K562 (cell line): ENCODE data around the gene SH2D3A. TPM values are rescaled to one million over a fixed set of nuclear protein-coding genes. Genes with fewer than 3 reads are reported as not detected.

Experiments
- ARID3B ChIP-seq: fragments of 250-450 bp; sonication (Bioruptor Pico); IDR thresholded peaks from 2 replicates; pipeline ENCODE4 v1.4.0; 2020; ENCODE audit warnings: borderline replicate concordance
- BCOR ChIP-seq: fragments of 450-650 bp; IDR thresholded peaks from 2 replicates; pipeline ENCODE4 v1.6.1; 2016
- CBFB ChIP-seq: sonication (generic); formaldehyde crosslinking; IDR thresholded peaks from 2 replicates; pipeline ENCODE4 v1.4.0; 2020; ENCODE audit warnings: mild to moderate bottlenecking, missing genetic modification reagents
- COPS2 ChIP-seq: fragments of 450-650 bp; conservative IDR thresholded peaks from 2 replicates; pipeline ENCODE4 v1.6.1; 2016; ENCODE audit warnings: mild to moderate bottlenecking, moderate library complexity
- CTCFL ChIP-seq: IDR thresholded peaks from 2 replicates; pipeline ENCODE4 v1.6.1; 2011; ENCODE audit warnings: borderline replicate concordance, low read depth, mild to moderate bottlenecking, moderate library complexity, low read length; ENCODE audit not compliant: insufficient read depth, poor library complexity, severe bottlenecking
- FOXJ2 ChIP-seq: fragments of 200-800 bp; sonication (Bioruptor generic); IDR thresholded peaks from 2 replicates; pipeline ENCODE4 v1.6.1; 2016; ENCODE audit warnings: missing genetic modification characterization, missing compliant biosample characterization
- GATAD2B ChIP-seq: fragments of 450-650 bp; IDR thresholded peaks from 2 replicates; pipeline ENCODE4 v1.6.1; 2017; ENCODE audit warnings: mild to moderate bottlenecking, borderline replicate concordance
- HBP1 ChIP-seq: fragments of 450-650 bp; formaldehyde crosslinking; IDR thresholded peaks from 2 replicates; pipeline ENCODE4 v1.4.0; 2022; ENCODE audit warnings: missing genetic modification characterization
- HES1 ChIP-seq: fragments of 450-650 bp; IDR thresholded peaks from 2 replicates; pipeline ENCODE4 v1.6.1; 2016; ENCODE audit warnings: low read depth, mild to moderate bottlenecking, moderate library complexity
- IRF2 ChIP-seq: sonication (generic); formaldehyde crosslinking; IDR thresholded peaks from 2 replicates; pipeline ENCODE4 v1.8.1; 2022; ENCODE audit warnings: mild to moderate bottlenecking, missing genetic modification reagents
- KLF13 ChIP-seq: fragments of 450-650 bp; IDR thresholded peaks from 2 replicates; pipeline ENCODE4 v1.6.1; 2016; ENCODE audit warnings: missing genetic modification characterization, low read depth, mild to moderate bottlenecking, missing compliant biosample characterization, moderate library complexity, borderline replicate concordance
- LCOR ChIP-seq: sonication (generic); formaldehyde crosslinking; IDR thresholded peaks from 2 replicates; pipeline ENCODE4 v1.8.0; 2022; ENCODE audit warnings: mild to moderate bottlenecking, missing genetic modification reagents
- MXI1 ChIP-seq: IDR thresholded peaks from 2 replicates; pipeline ENCODE4 v1.6.1; 2011; ENCODE audit warnings: low read depth, mild to moderate bottlenecking, improper control_type of control experiment, low read length
- NCOA4 ChIP-seq: fragments of 450-650 bp; IDR thresholded peaks from 2 replicates; pipeline ENCODE4 v1.6.1; 2018; ENCODE audit warnings: mild to moderate bottlenecking; ENCODE audit not compliant: partially characterized antibody
- RFX7 ChIP-seq: fragments of 250-450 bp; sonication (Bioruptor Pico); IDR thresholded peaks from 2 replicates; pipeline ENCODE4 v1.5.1; 2021; ENCODE audit warnings: mild to moderate bottlenecking
- RUNX1 ChIP-seq: sonication (generic); IDR thresholded peaks from 2 replicates; pipeline ENCODE4 v1.6.1; 2016; ENCODE audit warnings: antibody characterized with exemption, low read depth
- SMARCE1 ChIP-seq: fragments of 450-650 bp; IDR thresholded peaks from 2 replicates; pipeline ENCODE4 v1.7.1; 2016; ENCODE audit warnings: mild to moderate bottlenecking
- TRIM28 ChIP-seq: fragments of 450-650 bp; IDR thresholded peaks from 2 replicates; pipeline ENCODE4 v1.6.1; 2017
- ZBTB12 ChIP-seq: fragments of 250-450 bp; sonication (Bioruptor Pico); IDR thresholded peaks from 2 replicates; pipeline ENCODE4 v1.4.0; 2020
- ZNF324 ChIP-seq: fragments of 250-450 bp; sonication (Bioruptor Pico); IDR thresholded peaks from 2 replicates; pipeline ENCODE4 v1.4.0; 2020; ENCODE audit warnings: mild to moderate bottlenecking
- ZNF445 ChIP-seq: fragments of 250-450 bp; sonication (Bioruptor Pico); IDR thresholded peaks from 2 replicates; pipeline ENCODE4 v1.4.0; 2020; ENCODE audit warnings: low read depth, mild to moderate bottlenecking, moderate library complexity
- ZNF764 ChIP-seq: fragments of 250-450 bp; sonication (Bioruptor Pico); IDR thresholded peaks from 2 replicates; pipeline ENCODE4 v1.4.0; 2020; ENCODE audit warnings: low read depth, mild to moderate bottlenecking, moderate library complexity
- polyA plus RNA-seq, 8 experiments: library from polyadenylated mRNA; depleted of rRNA in 4 of 8; stranded (reverse) in 5 of 8; unstranded in 3 of 8; fragments of >200 nt; fragmentation: Nextera tagmentation in 2 of 8; fragmentation: Illumina TruSeq in 1 of 8; extraction: Ambion mirVana in 2 of 8; extraction: Trizol in 1 of 8; gene quantifications; 2 replicates each; pipeline versions ENCODE4 v1.2.1 to v1.2.3, GENCODE V29; 2011 to 2014; ENCODE audit warnings: inconsistent platforms in 1 of 8, missing spikeins in 1 of 8
- total RNA-seq, 7 experiments: library from RNA; depleted of rRNA in 6 of 7; stranded (reverse); fragments of >200 nt in 6 of 7; fragmentation: Illumina TruSeq in 2 of 7; extraction: Trizol in 2 of 7; gene quantifications; 2 replicates each; pipeline versions ENCODE4 v1.2.1 to v1.2.3, GENCODE V29; 2011 to 2021; ENCODE audit warnings: low replicate concordance in 1 of 7

Gene SH2D3A
- total and polyA plus RNA-seq, 9 of the 15 experiments (the other 6 are each of a cell fraction or from before 2014, with no cell fraction given): 0.75 to 26.3 (median 8.9) TPM

- no peak for TF ChIP-seq CTCFL
- no peak for TF ChIP-seq NCOA4
- TF ChIP-seq ZNF445 (CRISPR knock-in tag): no peak
- no peak for TF ChIP-seq MXI1
- no peak for TF ChIP-seq ZNF324 (CRISPR knock-in tag)
- TF ChIP-seq SMARCE1: no peak
- TF ChIP-seq HBP1 (CRISPR knock-in tag): no peak
- TF ChIP-seq RUNX1: no peak
- no peak for TF ChIP-seq ARID3B (CRISPR knock-in tag)
- TF ChIP-seq BCOR: no peak
- TF ChIP-seq HES1: no peak
- no peak; the same call in 1 of the 2 replicates for TF ChIP-seq FOXJ2
- TF ChIP-seq TRIM28: no peak
- TF ChIP-seq KLF13: no peak; the same call in 1 of the 2 replicates
- no peak for TF ChIP-seq COPS2
- TF ChIP-seq RFX7: no peak
- TF ChIP-seq GATAD2B: no peak
- peak; percentile 97 for TF ChIP-seq ZBTB12 (CRISPR knock-in tag)
- no peak for TF ChIP-seq CBFB (CRISPR knock-in tag)
- TF ChIP-seq ZNF764 (CRISPR knock-in tag): no peak
- no peak for TF ChIP-seq IRF2 (CRISPR knock-in tag)
- no peak for TF ChIP-seq LCOR
These were observed 29.9 kb downstream of the SH2D3A start, which contains the start of gene GPR108 (continued) for GRCh38 chr19:6737284-6737872.
